ENCODE results near the gene ADPRH.

ADPRH gene

DNA sequence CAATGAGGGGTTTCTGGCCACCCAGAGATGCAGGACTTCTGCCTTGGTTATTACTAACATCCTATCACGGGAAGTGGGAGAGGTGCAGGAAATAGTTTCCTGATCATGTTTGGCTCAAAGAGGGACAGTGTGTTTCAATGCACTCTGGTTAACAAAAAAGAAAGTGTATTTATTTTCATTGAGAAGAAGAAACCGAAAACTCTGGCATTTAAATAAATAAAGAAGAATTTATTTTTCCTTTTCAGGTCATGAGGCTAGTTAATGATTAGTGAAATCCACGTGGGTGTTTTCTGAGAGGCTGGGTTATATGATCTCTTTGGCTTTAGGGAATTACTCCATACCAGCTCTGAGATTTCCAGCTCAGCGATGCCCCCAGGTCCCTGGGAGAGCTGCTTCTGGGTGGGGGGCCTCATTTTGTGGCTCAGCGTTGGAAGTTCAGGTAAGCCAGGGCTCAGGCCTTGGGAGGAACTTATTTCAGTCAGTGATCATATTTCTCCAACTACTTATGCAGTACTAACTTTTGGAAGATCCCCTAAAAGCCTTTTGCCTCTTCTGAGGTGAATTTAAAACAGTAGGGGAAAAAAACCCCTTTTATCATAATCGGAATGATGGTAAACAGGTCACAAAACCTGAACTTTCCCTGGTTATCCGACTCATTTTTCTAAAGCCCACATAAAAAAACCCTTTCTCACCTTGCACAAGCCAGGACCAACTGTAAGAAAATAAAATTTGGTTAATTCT is 18.4 kb downstream of the ADPRH start, which contains the start of gene PLA1A:
Gene PLA1A, plus strand, starts transcription at position 338 of the 741 bp plus-strand sequence. Its CDS starts 29 bp downstream, at position 367.
- no peak for DNase-seq

DNA sequence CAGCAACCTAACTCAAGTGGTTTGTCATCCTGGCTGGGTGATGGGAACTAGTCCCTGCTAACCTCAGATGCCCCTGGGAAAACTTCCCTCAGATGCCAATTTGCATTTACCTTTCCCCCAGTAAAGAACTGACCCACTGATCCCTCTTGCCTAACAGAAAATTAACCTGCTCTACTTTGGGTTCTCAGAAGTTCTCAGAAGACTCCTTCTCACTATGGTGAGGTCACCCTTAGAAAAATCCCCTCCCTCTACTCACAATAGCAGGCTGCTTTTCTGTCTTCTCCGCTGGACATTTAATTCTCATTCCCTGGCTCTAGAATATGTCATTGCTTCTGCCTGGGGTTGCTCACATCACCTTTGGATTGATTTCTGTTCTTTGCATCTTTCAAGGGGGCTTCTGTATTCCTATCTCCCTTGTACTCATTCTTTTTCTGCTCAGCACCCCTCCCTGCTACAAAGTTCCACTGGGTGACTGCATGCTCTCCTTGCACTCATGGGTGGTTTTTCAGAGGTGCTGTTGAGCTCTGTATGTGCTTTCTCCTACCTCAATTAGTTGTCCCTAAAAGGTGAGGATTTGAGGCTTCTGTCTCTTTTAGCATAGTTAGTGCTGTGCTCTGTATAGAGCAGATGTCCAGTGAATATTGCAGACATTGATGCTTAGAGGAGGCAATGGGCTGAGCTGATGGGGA is 19.3 kb downstream of the ADPRH start:
- no peak for DNase-seq

DNA sequence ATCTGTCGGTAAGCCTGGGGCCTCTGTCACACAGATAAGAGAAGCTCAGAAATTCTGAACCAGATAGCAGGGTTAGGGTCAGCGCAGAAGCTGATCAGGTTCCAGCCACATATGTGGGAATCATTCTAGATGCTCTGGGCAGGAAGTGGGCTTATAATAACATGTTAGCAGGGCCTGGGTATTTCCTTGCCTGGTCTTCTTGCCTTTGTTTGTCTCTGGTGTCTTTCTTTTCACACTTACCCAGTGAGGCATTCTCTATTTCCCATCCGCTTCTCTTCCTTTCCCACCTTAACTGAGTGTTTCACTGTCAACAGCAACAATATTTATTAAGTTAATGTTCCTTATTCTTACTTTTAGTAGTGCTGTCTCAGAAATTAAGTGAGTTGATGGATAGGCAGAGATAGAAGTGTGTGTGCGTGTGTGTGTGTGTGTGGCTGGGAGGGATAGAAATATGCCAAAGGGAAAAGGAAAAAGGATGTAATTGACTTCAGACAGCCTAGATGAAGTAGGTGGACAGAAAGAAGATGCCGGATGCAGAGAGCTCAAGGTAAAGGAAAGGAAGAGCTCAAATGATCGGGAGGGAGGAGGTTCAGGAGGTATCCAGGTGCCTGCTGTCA is 20.4 kb downstream of the ADPRH start:
- no peak for DNase-seq

DNA sequence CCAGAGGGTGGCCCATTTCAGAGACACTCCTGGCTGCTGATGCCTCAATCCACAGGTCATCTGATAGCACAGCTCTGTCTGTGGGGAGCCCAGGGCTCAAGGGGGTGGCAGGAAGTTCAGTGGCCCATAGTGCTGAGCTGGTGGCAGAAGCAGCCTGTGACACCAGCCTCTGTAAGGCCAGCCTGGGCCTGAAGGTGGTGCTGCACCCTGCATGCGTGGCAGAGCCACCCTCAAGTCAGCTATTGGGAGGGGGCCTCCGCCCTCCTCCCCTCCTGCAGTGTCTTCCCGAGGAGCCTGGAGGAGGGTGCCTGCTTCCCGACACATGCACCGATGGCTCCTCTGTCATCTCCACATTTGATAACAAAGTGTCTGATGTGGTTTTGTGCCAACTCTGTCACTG is 21.4 kb downstream of the ADPRH start:
- DNase-seq: peak; percentile 29 to 58 (median 52)

DNA sequence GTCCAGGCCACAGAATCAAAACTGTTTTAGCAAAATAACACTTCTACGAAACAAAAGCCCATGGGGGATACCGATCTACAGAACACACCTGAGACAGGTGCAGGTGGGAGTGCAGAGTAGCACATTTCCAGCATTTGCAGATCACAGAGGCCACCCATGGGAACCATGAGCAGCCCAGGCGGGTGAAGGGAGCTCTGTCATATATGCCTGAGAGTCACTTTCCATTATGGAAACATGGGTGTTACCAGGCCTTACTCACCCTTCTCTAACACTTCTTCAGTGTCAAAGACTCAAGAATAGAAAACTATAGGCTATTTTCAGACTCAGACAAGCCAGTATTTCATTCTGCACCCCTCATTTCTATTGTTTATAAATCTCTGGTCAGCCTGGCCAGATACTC is 21.9 kb downstream of the ADPRH start:
- no peak for DNase-seq

- DNase-seq: no peak
These were observed 23.4 kb downstream of the ADPRH start for GRCh38 chr3:119602676-119603075.

- no peak for DNase-seq
These were observed 25.6 kb downstream of the ADPRH start for GRCh38 chr3:119604878-119605277.

- DNase-seq: no peak
These were observed 29.2 kb downstream of the ADPRH start for GRCh38 chr3:119608405-119609000.

- DNase-seq: no peak
These were observed 30.0 kb downstream of the ADPRH start for GRCh38 chr3:119609301-119609700.

DNA sequence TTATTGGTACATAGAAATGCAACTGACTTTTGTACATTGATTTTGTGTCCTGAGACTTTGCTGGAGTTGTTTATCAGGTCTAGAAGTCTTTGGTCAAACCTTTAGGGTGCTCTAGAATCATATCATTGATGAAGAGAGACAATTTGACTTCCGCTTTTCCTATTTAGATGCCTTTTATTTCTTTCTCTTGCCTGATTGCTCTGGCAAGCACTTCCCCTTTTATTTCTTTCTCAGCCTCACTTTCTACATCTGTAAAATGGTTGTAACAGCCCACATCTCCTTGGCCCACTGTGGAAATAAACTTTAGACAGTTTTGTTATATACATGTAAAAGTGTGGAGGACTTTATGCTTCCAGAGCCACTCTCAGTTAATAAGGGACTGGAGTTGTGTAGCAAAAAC is 32.4 kb downstream of the ADPRH start:
- no peak for DNase-seq

GRCh38 chr3:119613201-119613600 is 33.9 kb downstream of the ADPRH start:
- no peak for DNase-seq

DNA sequence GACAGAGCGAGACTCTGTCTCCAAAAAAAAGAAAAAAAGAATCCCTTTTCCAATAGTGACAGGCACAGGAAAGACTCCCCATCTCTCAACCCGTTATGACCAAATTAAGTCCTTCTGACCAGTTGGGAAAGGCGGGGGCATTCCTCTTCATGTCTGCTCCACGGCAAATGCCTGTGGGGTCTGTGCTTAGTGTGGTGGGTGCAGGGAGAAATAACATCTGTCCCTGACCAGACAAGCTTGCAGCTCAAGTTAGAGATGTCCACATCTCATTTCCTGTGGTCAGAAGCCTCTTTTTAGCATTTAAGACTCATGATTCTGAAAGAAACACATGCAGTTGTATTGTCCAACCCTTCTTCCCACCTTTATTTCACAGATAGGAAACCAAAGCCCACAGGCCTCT is 34.6 kb downstream of the ADPRH start:
- DNase-seq: no peak

- DNase-seq: no peak
These were observed 36.8 kb downstream of the ADPRH start for GRCh38 chr3:119616056-119616455.

DNA sequence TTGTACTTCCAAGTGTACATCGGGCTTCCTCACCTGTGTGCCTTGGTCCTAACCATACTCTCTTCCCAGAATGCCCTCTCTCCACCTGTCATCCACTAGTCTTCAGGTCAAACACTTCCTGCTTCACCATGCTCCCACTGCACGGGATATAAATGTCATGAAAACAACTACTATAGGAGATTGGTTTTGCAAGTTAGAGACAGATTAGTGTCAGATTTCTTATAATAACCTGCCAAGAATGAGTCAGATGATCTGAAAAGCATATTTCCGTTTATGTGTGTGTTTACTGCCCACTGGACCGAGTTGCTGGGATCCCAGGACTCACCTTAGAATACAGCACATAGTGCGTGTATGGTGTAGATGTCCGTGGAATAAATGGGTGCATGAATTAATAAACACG is 39.8 kb downstream of the ADPRH start:
- no peak for DNase-seq

- DNase-seq: no peak
These were observed 41.6 kb downstream of the ADPRH start for GRCh38 chr3:119620899-119621298.

GRCh38 chr3:119624002-119624720 is 44.9 kb downstream of the ADPRH start:
- DNase-seq: peak in 2 of 4 experiments; percentile 38 to 57

GRCh38 chr3:119625451-119626153 is 46.3 kb downstream of the ADPRH start:
- DNase-seq: no peak

GRCh38 chr3:119626196-119626595 is 46.9 kb downstream of the ADPRH start:
- DNase-seq: peak in 3 of 4 experiments; percentile 21 to 42 (median 40)

DNA sequence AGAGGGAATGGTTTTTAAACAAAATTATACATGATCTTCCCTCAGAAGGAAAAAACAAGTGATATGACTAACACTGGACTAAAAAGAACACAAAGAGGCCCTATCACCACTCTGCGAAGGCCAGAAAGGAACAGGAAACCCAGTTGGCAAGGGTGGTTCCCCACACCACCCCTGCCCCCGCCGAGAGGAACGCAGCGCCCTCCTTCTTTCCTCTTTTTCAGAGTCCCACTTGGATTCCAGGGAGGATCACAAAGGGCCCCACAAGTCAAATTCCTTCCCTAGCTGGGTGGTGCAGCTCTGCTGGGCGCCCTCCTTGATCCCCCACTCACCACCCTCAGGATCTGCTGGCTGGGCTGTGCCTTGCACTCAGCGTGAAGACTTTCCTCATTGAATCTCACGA is 48.2 kb downstream of the ADPRH start:
- DNase-seq: peak; percentile 66 to 88 (median 78)

GRCh38 chr3:119628390-119628789 is 49.1 kb downstream of the ADPRH start:
- peak; percentile 33 to 66 (median 58) for DNase-seq

- DNase-seq: peak; percentile 50 to 78 (median 64)
These were observed 49.6 kb downstream of the ADPRH start for GRCh38 chr3:119628816-119629445.
